T-helper 22 cell (primary cell): ENCODE data around the gene GZMB.
"Not testable (repeated sequence)": the region's sequence is repeated elsewhere in the genome, so short reads cannot be mapped to it uniquely, and the experiment has no call there.

Experiments used
- DNase-seq: peaks from one replicate; pipeline ENCODE4 v3.0.0-alpha.2; 2020; ENCODE audit warnings: low read depth

Gene GZMB

GRCh38 chr14:24634158-24634557 lies at the start of gene GZMB:
Gene GZMB (minus strand): TSS chr14:24634190. CDS start chr14:24634160, 30 bp downstream.
- no peak for DNase-seq

- no peak for DNase-seq
Measured at GRCh38 chr14:24681056-24681455, 47.1 kb upstream of the GZMB start.

GRCh38 chr14:24680516-24680915 lies 46.5 kb upstream of the GZMB start:
- DNase-seq = no peak

GRCh38 chr14:24679248-24679961 lies 45.4 kb upstream of the GZMB start:
- no peak for DNase-seq

GRCh38 chr14:24678801-24679247 lies 44.8 kb upstream of the GZMB start:
- DNase-seq = peak; percentile 58

GRCh38 chr14:24677956-24678355 lies 44.0 kb upstream of the GZMB start:
- no peak for DNase-seq

GRCh38 chr14:24674204-24674970 lies 40.4 kb upstream of the GZMB start:
- DNase-seq = peak; percentile 28

- DNase-seq = peak; percentile 63
Measured at GRCh38 chr14:24673534-24674203, 39.7 kb upstream of the GZMB start.

GRCh38 chr14:24673059-24673458 lies 39.1 kb upstream of the GZMB start:
- DNase-seq = no peak

- DNase-seq = no peak
Measured at GRCh38 chr14:24670594-24670993, 36.6 kb upstream of the GZMB start.

GRCh38 chr14:24669651-24670050 lies 35.7 kb upstream of the GZMB start:
- no peak for DNase-seq

GRCh38 chr14:24665440-24665991 lies 31.5 kb upstream of the GZMB start:
- no peak for DNase-seq

- no peak for DNase-seq
Measured at GRCh38 chr14:24664366-24664765, 30.4 kb upstream of the GZMB start.

GRCh38 chr14:24662753-24663152 lies 28.8 kb upstream of the GZMB start:
- no peak for DNase-seq

- no peak for DNase-seq
Measured at GRCh38 chr14:24659916-24660570, 26.1 kb upstream of the GZMB start.

- DNase-seq = not testable (repeated sequence)
Measured at GRCh38 chr14:24648361-24648760, 14.4 kb upstream of the GZMB start.

GRCh38 chr14:24639905-24640304 lies 5.9 kb upstream of the GZMB start:
- DNase-seq = no peak

GRCh38 chr14:24639270-24639669 lies 5.3 kb upstream of the GZMB start:
- no peak for DNase-seq

GRCh38 chr14:24633353-24633752 lies 637 bp downstream of the GZMB start:
- no peak for DNase-seq

GRCh38 chr14:24632761-24633160 lies 1.2 kb downstream of the GZMB start:
- DNase-seq = no peak

- DNase-seq = no peak
Measured at GRCh38 chr14:24632336-24632735, 1.7 kb downstream of the GZMB start.

GRCh38 chr14:24631749-24632335 lies 2.1 kb downstream of the GZMB start:
- no peak for DNase-seq
